DND-41 (cell line): ENCODE results near the gene NRCAM.

Experiments used
- ATAC-seq: fragments of 200-7000 bp; cut with Tn5 transposase; 3 replicates; pipeline ENCODE4 v1.9.1; 2021; ENCODE audit warnings: low read depth; ENCODE audit not compliant: insufficient read depth
- DNase-seq: peaks from one replicate; pipeline ENCODE4 v3.0.0-alpha.2; 2020
- H2AFZ ChIP-seq: 2 replicates; pipeline ENCODE4 v1.6.0; 2012; ENCODE audit warnings: low read depth, low read length
- H3K27ac ChIP-seq: 2 replicates; pipeline ENCODE4 v1.5.1; 2012; ENCODE audit warnings: low read length, inconsistent platforms
- H3K27me3 ChIP-seq: fragments of 200-600 bp; sonication (generic); 2 replicates; pipeline ENCODE4 v1.6.0; 2012; ENCODE audit warnings: low read length, mild to moderate bottlenecking, inconsistent platforms; ENCODE audit not compliant: insufficient read depth, poor library complexity
- H3K36me3 ChIP-seq: 2 replicates; pipeline ENCODE4 v1.5.1; 2012; ENCODE audit warnings: low read length, inconsistent platforms; ENCODE audit not compliant: insufficient read depth
- H3K4me1 ChIP-seq: 2 replicates; pipeline ENCODE4 v1.5.1; 2012; ENCODE audit warnings: mild to moderate bottlenecking, low read length; ENCODE audit not compliant: insufficient read depth
- H3K4me2 ChIP-seq: 2 replicates; pipeline ENCODE4 v1.6.0; 2012; ENCODE audit warnings: mild to moderate bottlenecking, moderate library complexity, low read length, inconsistent platforms; ENCODE audit not compliant: insufficient read depth
- H3K4me3 ChIP-seq, 2 experiments: fragments of 200-600 bp in 1 of 2; shearing (Covaris generic) in 1 of 2; 2 replicates each; pipeline ENCODE4 v1.5.1; 2012 to 2016; ENCODE audit warnings: inconsistent platforms in 2 of 2, low read length in 2 of 2, mild to moderate bottlenecking in 2 of 2, low read depth in 1 of 2, moderate library complexity in 1 of 2
- H3K79me2 ChIP-seq: 2 replicates; pipeline ENCODE4 v1.6.0; 2012; ENCODE audit warnings: low read length, inconsistent platforms; ENCODE audit not compliant: insufficient read depth
- H3K9ac ChIP-seq: 2 replicates; pipeline ENCODE4 v1.6.0; 2012; ENCODE audit warnings: low read depth, mild to moderate bottlenecking, inconsistent platforms, low read length, moderate library complexity
- H3K9me3 ChIP-seq: 2 replicates; pipeline ENCODE4 v1.5.1; 2012; ENCODE audit warnings: low read length, moderate library complexity, mild to moderate bottlenecking, inconsistent platforms; ENCODE audit not compliant: insufficient read depth, severe bottlenecking
- H4K20me1 ChIP-seq: 2 replicates; pipeline ENCODE4 v1.6.0; 2012; ENCODE audit warnings: low read length; ENCODE audit not compliant: insufficient read depth
- EZH2 ChIP-seq: IDR thresholded peaks from 3 replicates; pipeline ENCODE4 v1.6.1; 2012; ENCODE audit warnings: borderline replicate concordance, low read depth, mild to moderate bottlenecking, moderate library complexity, low read length, inconsistent platforms; ENCODE audit not compliant: severe bottlenecking
- TF ChIP-seq, protein P1 (sequence below): IDR thresholded peaks from 2 replicates; pipeline ENCODE4 v1.5.1; 2012; ENCODE audit warnings: borderline replicate concordance, low read length, moderate library complexity, mild to moderate bottlenecking; ENCODE audit not compliant: poor library complexity, severe bottlenecking; ENCODE audit errors: extremely low read depth

NRCAM gene

DNA sequence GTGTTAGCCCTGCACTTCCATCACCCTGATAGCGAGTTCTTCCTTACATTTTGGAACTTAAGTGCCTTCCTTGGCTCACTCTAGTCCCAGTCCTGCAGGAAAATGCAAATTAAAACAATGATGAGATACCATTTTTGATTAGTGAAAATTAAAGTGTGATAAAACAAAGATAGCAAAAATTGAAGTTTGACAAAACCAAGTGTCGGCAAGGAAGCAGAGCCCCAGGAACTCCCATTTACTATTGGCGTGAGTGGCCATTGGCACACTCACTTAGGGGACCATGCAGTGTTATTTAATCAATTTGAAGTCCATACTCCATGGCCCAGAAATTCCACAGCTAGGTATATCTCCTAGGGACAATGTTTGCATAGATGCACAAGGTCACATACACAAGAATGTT lies 354.5 kb downstream of the NRCAM start:
- H3K27ac ChIP-seq, result no peak overlapping the region
- no peak overlapping the region for H3K4me2 ChIP-seq
- DNase-seq (no peak), ATAC-seq (no peak)
- no peaks in the 10 kb centered on the region for H3K36me3 ChIP-seq
- H3K9ac ChIP-seq, result no peak overlapping the region
- H3K9me3 ChIP-seq, result no peaks in the 10 kb centered on the region
- H4K20me1 ChIP-seq, result no peaks in the 10 kb centered on the region
- no peaks in the 10 kb centered on the region for H3K27me3 ChIP-seq
- H3K4me3 ChIP-seq, result no peak overlapping the region
- no peak overlapping the region for H2AFZ ChIP-seq
- no peaks in the 10 kb centered on the region for H3K79me2 ChIP-seq
- TF ChIP-seq, protein P1, sequence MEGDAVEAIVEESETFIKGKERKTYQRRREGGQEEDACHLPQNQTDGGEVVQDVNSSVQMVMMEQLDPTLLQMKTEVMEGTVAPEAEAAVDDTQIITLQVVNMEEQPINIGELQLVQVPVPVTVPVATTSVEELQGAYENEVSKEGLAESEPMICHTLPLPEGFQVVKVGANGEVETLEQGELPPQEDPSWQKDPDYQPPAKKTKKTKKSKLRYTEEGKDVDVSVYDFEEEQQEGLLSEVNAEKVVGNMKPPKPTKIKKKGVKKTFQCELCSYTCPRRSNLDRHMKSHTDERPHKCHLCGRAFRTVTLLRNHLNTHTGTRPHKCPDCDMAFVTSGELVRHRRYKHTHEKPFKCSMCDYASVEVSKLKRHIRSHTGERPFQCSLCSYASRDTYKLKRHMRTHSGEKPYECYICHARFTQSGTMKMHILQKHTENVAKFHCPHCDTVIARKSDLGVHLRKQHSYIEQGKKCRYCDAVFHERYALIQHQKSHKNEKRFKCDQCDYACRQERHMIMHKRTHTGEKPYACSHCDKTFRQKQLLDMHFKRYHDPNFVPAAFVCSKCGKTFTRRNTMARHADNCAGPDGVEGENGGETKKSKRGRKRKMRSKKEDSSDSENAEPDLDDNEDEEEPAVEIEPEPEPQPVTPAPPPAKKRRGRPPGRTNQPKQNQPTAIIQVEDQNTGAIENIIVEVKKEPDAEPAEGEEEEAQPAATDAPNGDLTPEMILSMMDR, result no peak
- no peak for TF ChIP-seq EZH2
- no peaks in the 10 kb centered on the region for H3K4me1 ChIP-seq

DNA sequence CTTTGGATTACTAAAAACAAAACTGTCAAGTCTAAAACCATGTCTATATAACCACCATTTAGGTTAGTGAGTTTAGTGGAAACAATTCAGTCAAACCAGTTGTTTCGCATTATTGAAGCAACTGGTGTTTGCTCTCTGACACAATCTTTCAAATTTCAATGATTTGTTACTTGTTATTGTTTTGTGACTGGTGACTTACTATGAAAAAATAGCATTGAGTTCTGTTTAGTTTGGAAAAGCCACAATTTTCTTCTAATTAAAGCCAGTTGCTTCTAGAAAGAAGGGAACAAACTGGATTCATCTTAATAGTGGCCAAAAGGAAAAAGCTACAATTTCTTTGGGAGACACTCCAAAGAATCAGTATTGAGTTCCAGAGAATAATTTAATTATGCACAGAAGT lies 356.5 kb downstream of the NRCAM start:
- no peak for DNase-seq
- ATAC-seq, result no peak
- TF ChIP-seq EZH2, result no peak
- TF ChIP-seq, protein P1, result no peak
- Histone ChIP-seq H3K9ac (no peak overlapping the region), H3K4me2 (no peak overlapping the region), H2AFZ (no peak overlapping the region), H3K4me3 (no peak overlapping the region), H4K20me1 (no peaks in the 10 kb centered on the region), H3K79me2 (no peaks in the 10 kb centered on the region), H3K36me3 (no peaks in the 10 kb centered on the region), H3K27me3 (no peaks in the 10 kb centered on the region), H3K4me1 (no peaks in the 10 kb centered on the region), H3K9me3 (no peaks in the 10 kb centered on the region), H3K27ac (no peak overlapping the region)

DNA sequence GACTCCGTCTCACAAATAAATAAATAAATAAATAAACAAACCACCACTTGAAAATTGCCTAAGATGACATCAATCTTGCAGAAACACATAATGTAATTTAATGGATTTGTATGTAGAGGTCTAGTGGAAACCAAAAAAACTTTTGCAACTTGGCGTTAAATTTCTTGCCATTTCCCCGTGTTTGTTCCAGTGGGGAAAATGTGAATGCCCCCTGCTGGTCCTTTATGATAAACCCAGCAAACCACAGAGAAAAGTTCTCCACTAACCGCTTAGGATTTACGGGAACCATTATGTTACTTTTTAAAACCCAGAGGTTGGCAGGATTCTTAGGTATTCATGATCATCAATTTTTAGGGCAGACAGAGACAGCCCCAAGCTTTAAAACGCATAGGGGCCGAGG lies 358.5 kb downstream of the NRCAM start:
- TF ChIP-seq EZH2, result no peak
- TF ChIP-seq, protein P1, result peak; percentile 43
- Histone ChIP-seq H3K4me3 (no peak overlapping the region), H4K20me1 (no peaks in the 10 kb centered on the region), H3K4me1 (no peaks in the 10 kb centered on the region), H3K4me2 (no peak overlapping the region), H3K27ac (no peak overlapping the region), H3K9ac (no peak overlapping the region), H3K9me3 (no peaks in the 10 kb centered on the region), H3K36me3 (no peaks in the 10 kb centered on the region), H3K27me3 (no peaks in the 10 kb centered on the region), H3K79me2 (no peaks in the 10 kb centered on the region), H2AFZ (no peak overlapping the region)
- no peak for DNase-seq
- no peak for ATAC-seq
